Activated CD4-positive, alpha-beta T cell treated with anti-CD3 and anti-CD28 coated beads, Interleukin-2, Interleukin-4, amounts not matched to agents 100 ng/mL and 50 ng/mL, durations not matched to agents 16 hours and 8 hours (primary cell): ENCODE results near the gene RBBP5.

Source experiments
- DNase-seq: peaks from one replicate; pipeline ENCODE4 v3.0.0-alpha.2; 2020; ENCODE audit warnings: low spot score

Gene RBBP5

DNA sequence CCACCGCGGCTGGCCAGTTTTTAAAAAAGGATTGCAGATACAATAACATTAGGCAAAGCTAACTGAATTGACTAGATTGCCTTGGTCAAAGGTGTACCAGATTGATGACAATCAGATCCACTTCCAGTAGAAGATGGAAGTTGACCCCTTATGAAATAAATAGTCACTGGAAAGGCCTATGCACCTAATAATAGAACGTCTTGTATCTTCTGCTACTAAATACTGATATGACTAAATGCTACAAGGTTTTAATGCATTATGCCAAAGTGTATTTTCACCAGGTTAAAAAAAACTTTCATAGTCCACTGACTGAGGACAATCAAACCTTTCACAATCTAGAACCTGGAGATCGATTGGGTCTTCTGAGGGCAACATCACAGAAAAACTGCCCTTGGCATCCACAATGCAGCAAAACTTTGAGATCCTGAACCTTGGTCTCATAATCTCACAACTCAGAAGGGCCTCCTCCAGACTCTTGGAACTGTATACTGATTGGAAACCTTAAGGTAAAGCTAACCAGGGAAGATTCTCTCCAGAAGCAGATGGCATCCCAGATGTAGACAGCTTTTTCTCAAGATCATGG lies 7.8 kb upstream of the RBBP5 start:
- no peak for DNase-seq

- no peak for DNase-seq
Observed at GRCh38 chr1:205128050-205128449, 6.3 kb upstream of the RBBP5 start.

GRCh38 chr1:205127646-205128045 lies 5.9 kb upstream of the RBBP5 start:
- DNase-seq, result no peak

GRCh38 chr1:205124726-205125125 lies 2.9 kb upstream of the RBBP5 start:
- no peak for DNase-seq

DNA sequence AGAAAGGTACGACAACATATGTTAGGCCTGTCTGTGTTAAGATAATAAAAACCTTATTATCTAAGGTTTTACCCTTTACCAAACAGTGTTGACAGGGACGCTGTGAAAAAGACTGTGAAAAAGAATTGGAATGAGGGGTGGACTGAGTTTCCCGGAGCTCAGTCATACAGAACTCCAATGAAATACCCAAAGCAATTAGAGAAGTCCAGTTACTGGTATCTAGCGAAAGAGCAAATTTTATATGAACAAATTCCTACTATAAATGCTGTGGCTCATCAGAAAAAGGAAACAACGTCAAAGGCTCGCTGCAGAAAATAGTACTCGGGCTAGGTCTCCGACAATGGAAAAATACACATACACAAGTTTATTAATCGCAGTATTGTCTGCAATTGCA lies 708 bp upstream of the RBBP5 start:
- no peak for DNase-seq

- DNase-seq, result no peak
Observed at GRCh38 chr1:205118752-205119151, 3.0 kb downstream of the RBBP5 start.

DNA sequence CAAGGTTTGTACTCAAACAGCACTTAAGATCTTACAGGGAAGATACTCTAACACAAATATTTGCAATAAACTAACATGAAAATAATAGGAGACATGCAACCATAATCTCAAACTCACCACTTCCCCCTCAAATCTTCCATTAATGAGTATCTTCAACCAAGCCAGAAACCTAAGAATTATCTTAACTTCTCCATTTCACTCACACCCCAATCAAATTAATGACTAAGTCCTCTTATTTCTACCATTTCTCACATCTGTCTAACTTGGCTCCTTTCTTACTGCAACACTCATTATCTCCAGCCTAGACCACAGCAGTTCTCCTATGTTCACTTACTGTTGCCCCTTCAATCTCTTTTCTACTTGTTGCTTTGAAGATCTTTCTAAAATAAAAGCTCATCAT lies 10.4 kb downstream of the RBBP5 start:
- no peak for DNase-seq

- no peak for DNase-seq
Observed at GRCh38 chr1:205109711-205110110, 12.1 kb downstream of the RBBP5 start.

DNA sequence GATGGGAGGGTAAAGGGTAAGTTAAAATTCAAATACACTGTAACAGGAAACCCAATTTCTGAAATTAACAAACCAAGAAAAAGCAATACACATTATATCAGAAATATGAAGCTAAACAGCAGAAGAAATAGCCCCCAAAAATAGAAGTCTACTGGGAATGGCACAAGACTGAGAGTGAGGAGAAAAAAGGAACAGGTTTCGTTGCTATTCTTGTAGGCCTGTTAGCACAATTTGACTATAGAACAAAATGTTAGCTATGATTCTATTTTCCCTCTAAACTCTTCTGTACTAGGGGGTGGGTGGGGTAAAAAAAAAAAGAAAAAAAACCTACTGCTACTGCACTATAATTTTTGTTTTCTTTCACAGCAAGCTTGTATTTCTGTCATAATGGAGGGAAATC lies 12.5 kb downstream of the RBBP5 start:
- no peak for DNase-seq

DNA sequence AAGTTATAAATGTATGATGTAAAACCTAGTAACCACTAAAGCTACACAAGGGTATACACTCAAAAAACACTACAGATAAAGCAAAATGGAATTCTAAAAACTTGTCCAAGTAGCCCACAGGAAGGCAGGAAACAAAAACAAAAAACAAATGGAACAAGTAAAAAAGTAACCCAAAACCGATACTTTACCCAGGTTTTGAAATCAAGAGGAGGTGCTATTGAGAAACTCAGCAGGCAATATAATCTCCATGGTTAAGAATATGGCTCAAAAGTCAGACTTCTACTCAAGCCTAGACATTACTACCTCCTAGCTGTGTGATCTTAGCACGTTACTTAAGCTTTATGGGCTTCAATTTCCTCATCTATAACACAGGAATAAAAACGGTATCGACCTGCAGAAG lies 13.3 kb downstream of the RBBP5 start:
- DNase-seq, result no peak

DNA sequence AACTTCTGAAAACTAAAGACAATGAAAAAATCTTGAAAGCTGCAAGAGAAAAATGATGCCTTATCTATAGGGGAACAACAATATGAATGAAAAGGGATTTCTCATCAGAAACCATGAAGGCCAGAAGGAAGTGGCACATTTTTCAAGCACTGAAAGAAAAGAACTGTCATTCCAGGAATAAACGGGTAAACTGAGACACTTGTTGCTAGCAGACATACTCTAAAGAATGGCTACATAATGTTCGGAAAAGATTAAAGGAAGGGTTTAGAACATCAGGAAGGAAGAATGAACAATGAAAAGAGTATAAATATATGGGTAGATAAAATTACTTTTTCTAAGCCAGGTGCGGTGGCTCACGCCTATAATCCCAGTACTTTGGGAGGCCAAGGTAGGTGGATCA lies 14.5 kb downstream of the RBBP5 start:
- DNase-seq, result no peak

- DNase-seq, result no peak
Observed at GRCh38 chr1:205102404-205102803, 19.4 kb downstream of the RBBP5 start.

DNA sequence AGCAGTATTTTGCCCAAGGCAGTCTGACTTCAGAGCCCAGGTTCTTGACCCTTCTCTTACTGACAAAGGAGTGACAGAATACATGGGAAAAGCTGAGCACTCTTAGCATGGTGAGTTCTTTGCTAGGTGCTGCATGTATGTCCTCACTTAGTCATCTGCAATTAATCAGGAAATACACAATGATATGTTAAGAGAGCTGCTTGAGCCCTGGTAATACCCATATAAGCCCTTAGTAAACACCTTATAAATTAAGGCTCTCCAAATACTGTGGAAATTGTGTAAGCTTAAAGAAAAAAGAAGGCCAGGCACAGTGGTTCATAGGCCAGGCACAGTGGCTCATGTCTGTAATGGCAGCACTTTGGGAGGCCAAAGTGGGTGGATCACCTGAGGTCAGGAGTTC lies 23.5 kb downstream of the RBBP5 start:
- no peak for DNase-seq

- DNase-seq, result no peak
Observed at GRCh38 chr1:205095422-205095821, 26.4 kb downstream of the RBBP5 start.

- DNase-seq, result no peak
Observed at GRCh38 chr1:205091043-205091740, 30.6 kb downstream of the RBBP5 start.

GRCh38 chr1:205088341-205088740 lies 33.4 kb downstream of the RBBP5 start:
- no peak for DNase-seq

GRCh38 chr1:205084360-205084759 lies 37.4 kb downstream of the RBBP5 start, which contains the start of gene TMEM81:
Gene TMEM81, minus strand, starts transcription at chr1:205084460. Its CDS starts 140 bp downstream, at chr1:205084320.
- DNase-seq, result no peak

- DNase-seq, result no peak
Observed at GRCh38 chr1:205082431-205082830, 39.3 kb downstream of the RBBP5 start.

GRCh38 chr1:205077934-205078311 lies 43.9 kb downstream of the RBBP5 start:
- no peak for DNase-seq

- no peak for DNase-seq
Observed at GRCh38 chr1:205077158-205077933, 44.4 kb downstream of the RBBP5 start.

DNA sequence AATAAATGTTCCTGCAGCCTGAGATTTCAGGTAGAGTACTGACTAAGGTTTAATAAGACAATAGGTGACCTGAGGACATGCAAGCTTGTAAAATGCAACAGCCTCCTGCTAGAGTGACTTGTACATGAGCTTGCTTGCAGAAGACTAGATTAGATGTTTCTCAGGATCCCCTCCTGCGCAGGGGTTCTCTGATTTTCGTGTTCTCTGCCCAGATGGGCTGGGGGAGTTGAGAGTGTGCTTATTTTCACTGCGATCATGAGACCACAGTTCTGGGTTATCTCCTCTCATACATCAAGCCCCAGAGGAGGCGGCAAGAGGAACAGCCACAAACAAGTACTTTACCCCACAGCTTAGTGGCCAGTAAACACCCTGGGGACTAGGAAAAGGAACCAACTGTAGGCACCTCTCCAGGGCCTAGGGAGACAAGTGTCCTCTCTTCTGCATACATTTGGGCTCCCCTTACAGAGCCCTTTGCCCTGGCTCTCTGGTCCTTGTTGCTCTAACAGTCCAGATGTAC lies 45.5 kb downstream of the RBBP5 start:
- DNase-seq, result no peak

DNA sequence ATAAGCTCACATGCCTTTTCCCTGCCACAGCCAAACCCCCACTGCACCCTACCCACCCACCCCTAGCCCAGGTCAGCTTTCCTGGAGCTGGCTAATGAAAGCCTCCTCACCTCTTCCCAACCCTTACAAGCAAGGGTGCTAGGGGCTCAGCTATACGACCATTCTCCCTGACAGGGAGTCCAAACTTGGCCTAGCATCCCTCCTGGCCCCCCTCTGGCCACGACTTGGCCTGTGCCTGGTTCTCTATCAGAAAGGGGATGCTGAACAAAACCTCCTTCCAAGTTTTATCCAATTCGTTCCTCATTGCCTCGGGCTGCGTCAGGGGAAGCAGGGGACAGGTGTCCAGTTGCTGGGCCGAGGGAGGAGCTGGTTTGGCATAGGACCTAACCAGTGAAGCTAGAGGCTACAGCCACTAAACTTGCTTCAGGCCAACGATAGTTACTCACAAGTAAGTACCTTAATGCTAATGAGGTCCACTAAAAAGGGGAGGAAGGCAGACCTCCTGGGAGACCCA lies 46.1 kb downstream of the RBBP5 start:
- no peak for DNase-seq

DNA sequence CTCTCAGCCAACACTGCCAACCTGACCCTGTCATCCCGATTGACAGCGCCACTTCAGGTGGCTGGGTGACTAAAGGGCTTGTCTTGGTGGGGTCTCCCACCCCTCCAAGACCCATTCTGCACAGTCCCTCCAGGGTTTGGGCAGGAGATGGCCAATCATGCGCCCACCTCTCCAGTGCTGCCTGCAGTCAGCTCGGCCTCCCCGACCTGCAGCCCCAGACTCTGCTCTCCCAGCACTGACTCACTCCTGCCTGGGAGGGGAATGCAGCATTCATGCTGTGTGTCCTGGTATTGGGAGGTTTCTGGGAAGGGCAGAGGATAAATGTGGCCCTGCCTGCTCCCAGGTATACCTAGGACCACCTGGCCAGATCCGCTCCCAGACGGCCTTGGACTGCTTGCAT lies 47.3 kb downstream of the RBBP5 start:
- DNase-seq, result no peak
